Esophagus muscularis mucosa (tissue), 3 donors: ENCODE results near the gene ALDH7A1.

Source experiments
- POLR2A ChIP-seq: fragments of 450-650 bp; IDR thresholded peaks from one replicate; pipeline ENCODE4 v1.6.1; 2017; ENCODE audit warnings: antibody characterized with exemption, moderate library complexity, mild to moderate bottlenecking, low read depth
- TF ChIP-seq, protein P1 (sequence below), 3 experiments: fragments of 200-600 bp in 2 of 3; fragments of 450-650 bp in 1 of 3; sonication (generic) in 2 of 3; IDR thresholded peaks; one replicate each; pipeline ENCODE4 v1.5.1; 2017 to 2019; ENCODE audit warnings: antibody characterized with exemption in 3 of 3, mild to moderate bottlenecking in 2 of 3, moderate library complexity in 1 of 3

DNA sequence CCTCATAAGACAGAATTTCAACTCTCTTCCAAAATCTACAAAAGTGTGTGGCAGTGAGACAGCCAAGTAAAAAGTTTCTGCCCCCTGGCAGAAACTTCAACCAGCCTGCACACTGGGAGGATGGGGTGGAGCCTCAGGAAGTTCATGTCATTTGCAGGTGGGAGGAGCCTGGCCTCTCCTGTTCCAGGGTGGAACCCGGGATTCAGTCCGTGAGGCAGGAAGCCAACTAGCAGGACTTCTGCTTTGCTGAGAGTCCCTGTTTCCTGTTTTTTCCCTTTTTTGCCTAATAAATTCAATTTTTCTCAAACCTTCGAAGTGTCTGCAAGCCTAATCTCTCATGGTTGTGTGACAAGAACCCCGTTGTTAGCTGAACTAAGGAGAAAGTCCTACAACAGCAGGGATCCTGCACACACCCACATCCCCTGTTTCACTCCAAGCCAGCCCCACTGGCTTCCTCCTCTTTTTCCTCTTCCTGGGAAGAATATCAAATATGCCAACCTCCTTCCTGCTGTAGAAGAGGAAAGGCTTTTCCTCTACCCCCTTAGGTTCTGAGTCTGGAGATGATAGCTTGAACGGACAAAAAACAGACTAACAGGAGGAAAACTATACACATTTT, 69.3 kb downstream of the ALDH7A1 start:
- TF ChIP-seq, protein P1, sequence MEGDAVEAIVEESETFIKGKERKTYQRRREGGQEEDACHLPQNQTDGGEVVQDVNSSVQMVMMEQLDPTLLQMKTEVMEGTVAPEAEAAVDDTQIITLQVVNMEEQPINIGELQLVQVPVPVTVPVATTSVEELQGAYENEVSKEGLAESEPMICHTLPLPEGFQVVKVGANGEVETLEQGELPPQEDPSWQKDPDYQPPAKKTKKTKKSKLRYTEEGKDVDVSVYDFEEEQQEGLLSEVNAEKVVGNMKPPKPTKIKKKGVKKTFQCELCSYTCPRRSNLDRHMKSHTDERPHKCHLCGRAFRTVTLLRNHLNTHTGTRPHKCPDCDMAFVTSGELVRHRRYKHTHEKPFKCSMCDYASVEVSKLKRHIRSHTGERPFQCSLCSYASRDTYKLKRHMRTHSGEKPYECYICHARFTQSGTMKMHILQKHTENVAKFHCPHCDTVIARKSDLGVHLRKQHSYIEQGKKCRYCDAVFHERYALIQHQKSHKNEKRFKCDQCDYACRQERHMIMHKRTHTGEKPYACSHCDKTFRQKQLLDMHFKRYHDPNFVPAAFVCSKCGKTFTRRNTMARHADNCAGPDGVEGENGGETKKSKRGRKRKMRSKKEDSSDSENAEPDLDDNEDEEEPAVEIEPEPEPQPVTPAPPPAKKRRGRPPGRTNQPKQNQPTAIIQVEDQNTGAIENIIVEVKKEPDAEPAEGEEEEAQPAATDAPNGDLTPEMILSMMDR (IDR thresholded peaks at IDR 0.05), result no peak
- TF ChIP-seq POLR2A, result peak; percentile 28
